ENCODE data around the gene CAMK2N1. TPM values are rescaled to one million over a fixed set of nuclear protein-coding genes. Genes with fewer than 3 reads are reported as not detected.

The CAMK2N1 gene
- total and polyA plus RNA-seq, 2 of the 13 experiments (the other 11 are each of a cell fraction or from before 2014, with no cell fraction given) = 38.0 to 38.6 TPM

- in situ Hi-C loops (cut with HindIII; ENCODE audit: extremely low pct_ligation_motif_present, low pct_unique_long_range_greater_than_20kb) = no loop called here
- Histone ChIP-seq H3K9me3 (ENCODE audit: low read length) (no peaks in the 10 kb centered on the region), H3K4me3 (replicated peaks in 1 of 3; ENCODE audit: insufficient read depth in 1 of 3, low read depth in 2 of 3, low read length in 3 of 3) (no peak overlapping the region), H3K27me3 (ENCODE audit: control insufficient read depth in 1 of 2, insufficient read depth in 2 of 2, low read length in 2 of 2) (peaks cover 0 to 1% of the 10 kb centered on the region in 2 experiments; a peak in 1 of 5 replicates), H3K79me2 (ENCODE audit: insufficient read depth, low read length) (no peaks in the 10 kb centered on the region), H3K27ac (ENCODE audit: extremely low read length, insufficient read depth, low read length) (no peak overlapping the region), H4K20me1 (ENCODE audit: insufficient read depth, low read length) (no peaks in the 10 kb centered on the region), H3K36me3 (replicated peaks in 1 of 2; ENCODE audit: control insufficient read depth in 1 of 2, insufficient read depth in 2 of 2, low read length in 2 of 2) (no peaks in the 10 kb centered on the region), H3K4me2 (ENCODE audit: low read depth, low read length) (no peak overlapping the region), H3K4me1 (ENCODE audit: insufficient read depth, low read length) (peaks cover 28% of the 10 kb centered on the region), H3K9ac (ENCODE audit: insufficient read depth, low read depth, low read length) (no peak overlapping the region), H2AFZ (ENCODE audit: low read length) (no peak overlapping the region)
- peak; percentile 85 for ATAC-seq
- POLR2A ChIA-PET = no interaction called here
- no TSS peak for BruUV-seq (replicated peaks)
- DNase-seq (ENCODE audit: low spot score) = peak; percentile 58
- CTCF ChIA-PET (ENCODE audit: low intra/inter-chr PET ratio, low total read pairs) = no interaction called here
- 11% methylated on average over 4 of the region's 6 CpGs for WGBS (ENCODE audit: low lambda C conversion rate)
- intact Hi-C loops (cut with micrococcal nuclease; ENCODE audit: unreplicated experiment) = loop anchor here (5.0 kb wide), 1 partner anchor 42 kb away; no protein-coding TSS in a partner anchor
- peak; percentile 81 for FAIRE-seq
- TF ChIP-seq CREM (IDR thresholded peaks at IDR 0.05) (peak; percentile 35; the same call in 1 of the 2 replicates), CREM (CRISPR knock-in tag; IDR thresholded peaks at IDR 0.05) (no peak), U2AF2 (IDR thresholded peaks at IDR 0.05; ENCODE audit: low read depth, low read length) (no peak), GABPB1 (CRISPR knock-in tag; IDR thresholded peaks at IDR 0.05) (peak; percentile 26; the same call in 1 of the 2 replicates), MTF1 (CRISPR knock-in tag; IDR thresholded peaks at IDR 0.05) (no peak), HDAC6 (IDR thresholded peaks at IDR 0.05; ENCODE audit: low read depth, low read length) (no peak), ZNF34 (CRISPR knock-in tag; IDR thresholded peaks at IDR 0.05; ENCODE audit: borderline replicate concordance) (no peak), ZNF761 (CRISPR knock-in tag; conservative IDR thresholded peaks at IDR 0.05) (no peak), PRDM4 (CRISPR knock-in tag; IDR thresholded peaks at IDR 0.05; ENCODE audit: borderline replicate concordance) (no peak), SUZ12 (IDR thresholded peaks at IDR 0.05; ENCODE audit: low read depth, low read length) (peak; percentile 55), ZNF253 (CRISPR knock-in tag; IDR thresholded peaks at IDR 0.05; ENCODE audit: borderline replicate concordance) (no peak), NFYC (CRISPR knock-in tag; IDR thresholded peaks at IDR 0.05) (peak; percentile 90), FOXO4 (CRISPR knock-in tag; conservative IDR thresholded peaks at IDR 0.05) (no peak), IRF2 (CRISPR knock-in tag; IDR thresholded peaks at IDR 0.05) (peak; percentile 53; the same call in 1 of the 2 replicates)
- TF ChIP-seq, protein P1, sequence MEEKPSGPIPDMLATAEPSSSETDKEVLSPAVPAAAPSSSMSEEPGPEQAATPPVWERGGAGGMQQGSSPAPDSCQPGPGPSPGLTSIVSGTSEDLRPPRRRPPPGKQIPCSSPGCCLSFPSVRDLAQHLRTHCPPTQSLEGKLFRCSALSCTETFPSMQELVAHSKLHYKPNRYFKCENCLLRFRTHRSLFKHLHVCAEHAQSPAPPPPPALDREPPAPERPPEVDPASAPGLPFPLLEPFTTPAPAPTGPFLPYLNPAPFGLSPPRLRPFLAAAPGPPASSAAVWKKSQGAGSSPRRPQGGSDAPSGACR (CRISPR knock-in tag; IDR thresholded peaks at IDR 0.05) = no peak
- TF ChIP-seq, protein P2, sequence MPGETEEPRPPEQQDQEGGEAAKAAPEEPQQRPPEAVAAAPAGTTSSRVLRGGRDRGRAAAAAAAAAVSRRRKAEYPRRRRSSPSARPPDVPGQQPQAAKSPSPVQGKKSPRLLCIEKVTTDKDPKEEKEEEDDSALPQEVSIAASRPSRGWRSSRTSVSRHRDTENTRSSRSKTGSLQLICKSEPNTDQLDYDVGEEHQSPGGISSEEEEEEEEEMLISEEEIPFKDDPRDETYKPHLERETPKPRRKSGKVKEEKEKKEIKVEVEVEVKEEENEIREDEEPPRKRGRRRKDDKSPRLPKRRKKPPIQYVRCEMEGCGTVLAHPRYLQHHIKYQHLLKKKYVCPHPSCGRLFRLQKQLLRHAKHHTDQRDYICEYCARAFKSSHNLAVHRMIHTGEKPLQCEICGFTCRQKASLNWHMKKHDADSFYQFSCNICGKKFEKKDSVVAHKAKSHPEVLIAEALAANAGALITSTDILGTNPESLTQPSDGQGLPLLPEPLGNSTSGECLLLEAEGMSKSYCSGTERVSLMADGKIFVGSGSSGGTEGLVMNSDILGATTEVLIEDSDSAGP (CRISPR knock-in tag; IDR thresholded peaks at IDR 0.05; ENCODE audit: borderline replicate concordance) = peak; percentile 91
Measured at GRCh38 chr1:20440785-20441200, 45.2 kb downstream of the CAMK2N1 start.
